HG02870 (cell line): ENCODE results near the gene L3MBTL1.
A peak's percentile ranks its signal among the peaks of the same experiment; 100 is the strongest.
"Not testable (repeated sequence)": the region's sequence is repeated elsewhere in the genome, so short reads cannot be mapped to it uniquely, and the experiment has no call there.

ENCODE experiments used
- ATAC-seq: cut with Tn5 transposase; IDR thresholded peaks from one replicate; pipeline ENCODE4 v1.9.1; 2021; ENCODE audit warnings: mild to moderate bottlenecking, moderate library complexity; ENCODE audit not compliant: unreplicated experiment

L3MBTL1 gene

GRCh38 chr20:43584448-43585136, 77.1 kb downstream of the L3MBTL1 start:
- no peak for ATAC-seq

GRCh38 chr20:43586641-43587040, 79.1 kb downstream of the L3MBTL1 start:
- ATAC-seq, result no peak

GRCh38 chr20:43588526-43588925, 81.0 kb downstream of the L3MBTL1 start:
- not testable (repeated sequence) for ATAC-seq

GRCh38 chr20:43590036-43590391, 82.5 kb downstream of the L3MBTL1 start:
- no peak for ATAC-seq

GRCh38 chr20:43590392-43591303, 83.2 kb downstream of the L3MBTL1 start, which contains the start of gene IFT52:
IFT52 (plus strand) TSS chr20:43590937; CDS start chr20:43594699, 3,762 bp downstream.
- ATAC-seq, result peak; percentile 98
